ENCODE measurements around the gene TSPAN18.

Gene TSPAN18

GRCh38 chr11:44728491-44728910, 1.7 kb downstream of the TSPAN18 start:
- no peak overlapping the region for H3K4me3 ChIP-seq (ENCODE audit: low read depth, low read length)
- DNase-seq (ENCODE audit: low read depth), result no peak
- no peak for TF ChIP-seq CTCF (IDR thresholded peaks at IDR 0.05; ENCODE audit: control insufficient read depth, extremely low read depth, insufficient read depth)

DNA sequence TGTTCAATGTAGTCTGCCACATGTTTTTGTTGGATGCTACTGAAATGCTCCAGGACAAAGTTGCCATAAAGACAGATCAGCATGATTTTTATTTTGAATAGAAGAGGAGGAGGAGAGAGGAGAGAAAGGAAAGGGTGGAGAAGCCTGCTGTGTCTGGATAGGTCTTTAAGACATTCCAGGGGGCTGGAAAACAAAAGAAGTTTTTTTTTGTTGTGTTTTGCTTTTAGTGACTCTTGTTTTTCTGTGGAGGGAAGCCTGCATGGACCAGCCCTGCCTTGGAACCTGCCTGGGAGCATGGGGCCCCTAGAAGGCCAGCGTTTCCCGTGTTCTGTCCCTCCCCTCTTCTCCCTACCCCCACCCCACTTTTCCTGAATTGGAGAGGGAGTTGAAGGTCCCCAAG, 2.3 kb downstream of the TSPAN18 start:
- H3K4me3 ChIP-seq (ENCODE audit: low read depth, low read length), result no peak overlapping the region
- DNase-seq (ENCODE audit: low read depth), result no peak
- no peak for TF ChIP-seq CTCF (IDR thresholded peaks at IDR 0.05; ENCODE audit: control insufficient read depth, extremely low read depth, insufficient read depth)

DNA sequence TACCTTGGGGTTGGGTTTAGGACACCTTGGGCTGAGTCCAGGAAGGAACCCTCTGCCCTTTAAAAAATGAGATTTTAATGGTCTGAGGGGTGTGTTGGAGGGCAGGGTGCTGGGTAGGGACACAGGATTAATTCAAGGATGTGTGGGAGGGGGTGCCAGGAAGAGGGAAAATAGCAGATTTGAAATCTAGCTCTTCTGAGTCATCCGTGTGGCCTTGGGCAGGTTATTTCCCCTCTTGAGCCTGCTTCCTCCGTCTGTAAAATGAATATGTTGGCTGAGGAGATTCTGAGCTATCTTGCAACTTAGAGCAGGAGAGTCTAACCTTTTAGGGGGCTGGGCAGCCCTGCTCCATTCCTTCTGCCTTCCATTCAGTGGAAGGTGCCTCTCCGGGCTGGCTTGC, 3.0 kb downstream of the TSPAN18 start:
- no peak overlapping the region for H3K4me3 ChIP-seq (ENCODE audit: low read depth, low read length)
- no peak for DNase-seq (ENCODE audit: low read depth)
- no peak for TF ChIP-seq CTCF (IDR thresholded peaks at IDR 0.05; ENCODE audit: control insufficient read depth, extremely low read depth, insufficient read depth)

DNA sequence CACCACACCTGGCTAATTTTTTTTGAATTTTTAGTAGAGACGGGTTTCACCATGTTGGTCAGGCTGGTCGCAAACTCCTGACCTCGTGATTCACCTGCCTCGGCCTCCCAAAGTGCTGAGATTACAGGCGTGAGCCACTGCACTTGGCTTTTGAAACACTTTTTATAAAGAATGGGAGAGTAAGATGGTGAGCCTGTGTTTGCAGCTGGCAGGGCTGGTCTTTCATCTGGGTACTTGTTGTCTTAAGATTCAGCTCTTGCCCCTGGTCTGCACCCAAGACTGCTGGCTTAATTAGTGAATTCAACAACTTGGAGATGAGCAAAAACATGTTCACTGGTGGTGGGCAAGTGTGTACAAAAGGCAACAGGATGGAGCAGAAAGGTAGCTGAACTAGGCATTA, 4.0 kb downstream of the TSPAN18 start:
- no peak overlapping the region for H3K4me3 ChIP-seq (ENCODE audit: low read depth, low read length)
- DNase-seq (ENCODE audit: low read depth), result no peak
- no peak for TF ChIP-seq CTCF (IDR thresholded peaks at IDR 0.05; ENCODE audit: control insufficient read depth, extremely low read depth, insufficient read depth)

DNA sequence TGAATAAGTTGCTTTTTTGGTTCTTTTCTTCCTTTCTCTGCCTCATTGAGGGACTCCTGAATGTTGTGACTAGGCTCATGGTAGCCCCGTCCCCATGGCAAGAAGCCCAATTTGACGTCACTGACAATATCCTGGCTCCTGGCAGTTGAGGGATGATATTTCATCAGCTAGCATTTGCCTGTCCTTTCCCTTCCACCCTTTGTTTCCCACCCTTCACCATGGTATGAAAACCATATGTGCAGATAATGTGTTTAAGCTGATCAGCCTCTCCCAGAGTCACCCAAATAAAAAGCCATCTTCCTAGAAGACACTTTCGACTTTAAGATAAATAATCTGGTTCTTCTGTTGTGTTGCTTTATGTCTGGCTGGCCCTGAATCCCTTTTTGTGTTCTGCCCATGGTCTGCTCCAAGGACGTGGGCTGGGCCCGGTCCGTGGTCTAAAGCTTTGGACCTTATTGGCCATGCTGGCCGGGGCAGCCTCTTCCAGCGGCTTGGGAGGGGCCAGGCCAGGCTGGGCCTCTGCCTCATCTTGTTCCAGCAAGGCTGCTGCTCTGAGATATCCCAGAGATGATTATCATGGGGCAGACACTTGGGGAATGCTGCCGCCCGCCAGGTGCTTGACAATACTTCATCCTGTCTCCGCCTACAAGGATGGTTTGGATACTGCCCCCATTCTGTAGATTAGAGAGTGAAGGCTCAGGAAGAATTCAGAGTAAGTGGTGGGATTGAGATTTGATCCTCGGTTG, 5.1 kb downstream of the TSPAN18 start:
- no peak overlapping the region for H3K4me3 ChIP-seq (ENCODE audit: low read depth, low read length)
- DNase-seq (ENCODE audit: low read depth), result no peak
- no peak for TF ChIP-seq CTCF (IDR thresholded peaks at IDR 0.05; ENCODE audit: control insufficient read depth, extremely low read depth, insufficient read depth)

- TF ChIP-seq CTCF (IDR thresholded peaks at IDR 0.05; ENCODE audit: control insufficient read depth, extremely low read depth, insufficient read depth), result no peak
- no peak overlapping the region for H3K4me3 ChIP-seq (ENCODE audit: low read depth, low read length)
- no peak for DNase-seq (ENCODE audit: low read depth)
Observed at GRCh38 chr11:44732564-44732963, 5.8 kb downstream of the TSPAN18 start.

- DNase-seq (ENCODE audit: low read depth), result no peak
- H3K4me3 ChIP-seq (ENCODE audit: low read depth, low read length), result no peak overlapping the region
- TF ChIP-seq CTCF (IDR thresholded peaks at IDR 0.05; ENCODE audit: control insufficient read depth, extremely low read depth, insufficient read depth), result no peak
Observed at GRCh38 chr11:44733877-44734276, 7.1 kb downstream of the TSPAN18 start.
